Omental fat pad (tissue), 4 donors: ENCODE data around the gene RBMXL3. TPM values are rescaled to one million over a fixed set of nuclear protein-coding genes. Genes with fewer than 3 reads are reported as not detected.
"Not testable (repeated sequence)": the region's sequence is repeated elsewhere in the genome, so short reads cannot be mapped to it uniquely, and the experiment has no call there.

Experiments
- ATAC-seq: fragments of 150-250 bp; one replicate; pipeline ENCODE4 v1.9.1; 2016; ENCODE audit warnings: mild to moderate bottlenecking, moderate library complexity; ENCODE audit not compliant: low FRiP score
- DNase-seq: peaks from one replicate; pipeline ENCODE4 v3.0.0-alpha.2; 2019; ENCODE audit warnings: low spot score
- total RNA-seq, 4 donors: library from RNA; depleted of rRNA; stranded (reverse); fragments of >200 nt; gene quantifications; one replicate each; pipeline ENCODE4 v1.1.0, GENCODE V29; 2016
- TF ChIP-seq, protein P1 (sequence below), 3 donors: fragments of 450-650 bp; IDR thresholded peaks; one replicate each; pipeline ENCODE4 v1.5.1; 2016 to 2017; ENCODE audit warnings: antibody characterized with exemption in 3 of 3, mild to moderate bottlenecking in 3 of 3, moderate library complexity in 2 of 3

RBMXL3 gene
- total RNA-seq, 4 donors from 2014 or later = not detected

DNA sequence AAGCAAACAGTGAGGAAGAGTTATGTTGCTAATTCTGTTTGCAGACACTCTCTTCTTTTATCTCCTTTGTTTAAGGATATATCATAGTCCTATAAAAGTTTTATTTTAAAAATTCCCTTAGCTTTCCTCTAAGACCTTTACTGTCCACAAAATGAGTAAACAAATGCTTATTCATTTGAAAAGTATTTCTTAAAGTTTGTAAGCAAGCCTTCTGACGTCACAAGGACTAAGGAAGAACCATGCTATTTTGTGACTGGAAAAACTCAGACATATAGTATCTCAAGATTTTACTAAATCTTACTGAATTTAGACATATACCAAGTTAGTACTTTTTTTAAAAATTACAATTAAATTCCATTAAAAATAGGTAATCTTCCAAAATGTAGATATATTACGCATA is 5.2 kb upstream of the RBMXL3 start:
- TF ChIP-seq, protein P1, sequence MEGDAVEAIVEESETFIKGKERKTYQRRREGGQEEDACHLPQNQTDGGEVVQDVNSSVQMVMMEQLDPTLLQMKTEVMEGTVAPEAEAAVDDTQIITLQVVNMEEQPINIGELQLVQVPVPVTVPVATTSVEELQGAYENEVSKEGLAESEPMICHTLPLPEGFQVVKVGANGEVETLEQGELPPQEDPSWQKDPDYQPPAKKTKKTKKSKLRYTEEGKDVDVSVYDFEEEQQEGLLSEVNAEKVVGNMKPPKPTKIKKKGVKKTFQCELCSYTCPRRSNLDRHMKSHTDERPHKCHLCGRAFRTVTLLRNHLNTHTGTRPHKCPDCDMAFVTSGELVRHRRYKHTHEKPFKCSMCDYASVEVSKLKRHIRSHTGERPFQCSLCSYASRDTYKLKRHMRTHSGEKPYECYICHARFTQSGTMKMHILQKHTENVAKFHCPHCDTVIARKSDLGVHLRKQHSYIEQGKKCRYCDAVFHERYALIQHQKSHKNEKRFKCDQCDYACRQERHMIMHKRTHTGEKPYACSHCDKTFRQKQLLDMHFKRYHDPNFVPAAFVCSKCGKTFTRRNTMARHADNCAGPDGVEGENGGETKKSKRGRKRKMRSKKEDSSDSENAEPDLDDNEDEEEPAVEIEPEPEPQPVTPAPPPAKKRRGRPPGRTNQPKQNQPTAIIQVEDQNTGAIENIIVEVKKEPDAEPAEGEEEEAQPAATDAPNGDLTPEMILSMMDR (IDR thresholded peaks at IDR 0.05) = no peak
- DNase-seq (no peak), ATAC-seq (no peak)

DNA sequence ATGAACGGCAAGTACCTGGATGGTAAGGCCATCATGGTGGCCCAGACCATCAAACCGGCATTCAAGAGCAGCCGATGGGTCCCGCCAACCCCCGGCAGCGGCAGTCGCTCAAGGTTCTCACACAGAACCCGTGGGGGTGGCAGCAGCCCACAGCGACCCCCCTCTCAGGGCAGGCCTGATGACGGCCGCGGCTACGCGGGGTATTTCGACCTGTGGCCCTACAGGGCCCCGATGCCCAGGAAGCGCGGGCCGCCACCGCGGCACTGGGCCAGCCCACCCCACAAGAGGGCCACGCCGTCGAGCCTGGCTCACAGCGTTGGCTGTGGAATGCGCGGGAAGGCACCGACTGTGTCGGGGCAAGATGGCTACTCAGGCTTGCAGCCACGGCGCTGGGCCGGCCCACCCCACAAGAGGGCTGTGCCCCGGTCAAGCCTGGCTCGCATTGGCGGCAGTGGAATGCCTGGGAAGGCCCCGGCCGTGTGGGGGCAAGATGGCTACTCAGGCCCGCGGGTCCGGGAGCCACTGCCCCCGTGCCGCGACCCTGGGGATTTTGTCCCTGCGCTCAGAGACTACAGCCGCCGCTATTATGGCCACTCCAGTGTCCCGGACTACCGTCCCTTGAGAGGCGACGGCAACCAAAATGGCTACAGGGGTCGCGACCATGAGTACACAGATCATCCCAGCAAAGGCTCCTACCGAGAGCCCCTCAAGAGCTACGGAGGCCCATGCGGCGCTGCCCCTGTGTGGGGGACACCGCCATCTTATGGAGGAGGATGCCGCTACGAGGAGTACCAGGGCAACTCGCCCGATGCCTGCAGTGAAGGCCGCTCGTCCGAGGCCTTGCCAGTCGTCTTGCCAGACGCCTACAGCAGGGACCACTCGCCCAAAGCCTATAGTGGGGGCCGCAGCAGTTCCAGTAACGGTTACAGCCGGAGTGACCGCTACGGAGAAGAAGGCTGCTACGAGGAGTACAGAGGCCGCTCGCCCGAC is 731 bp downstream of the RBMXL3 start:
- DNase-seq (no peak), ATAC-seq (no peak)

GRCh38 chrX:115190636-115191489 is 1.7 kb downstream of the RBMXL3 start:
- ATAC-seq = no peak
- TF ChIP-seq, protein P1 (IDR thresholded peaks at IDR 0.05) = no peak
- DNase-seq = no peak

More for the DNA sequence above, 731 bp downstream of the RBMXL3 start:
- TF ChIP-seq, protein P1 (IDR thresholded peaks at IDR 0.05) = no peak

DNA sequence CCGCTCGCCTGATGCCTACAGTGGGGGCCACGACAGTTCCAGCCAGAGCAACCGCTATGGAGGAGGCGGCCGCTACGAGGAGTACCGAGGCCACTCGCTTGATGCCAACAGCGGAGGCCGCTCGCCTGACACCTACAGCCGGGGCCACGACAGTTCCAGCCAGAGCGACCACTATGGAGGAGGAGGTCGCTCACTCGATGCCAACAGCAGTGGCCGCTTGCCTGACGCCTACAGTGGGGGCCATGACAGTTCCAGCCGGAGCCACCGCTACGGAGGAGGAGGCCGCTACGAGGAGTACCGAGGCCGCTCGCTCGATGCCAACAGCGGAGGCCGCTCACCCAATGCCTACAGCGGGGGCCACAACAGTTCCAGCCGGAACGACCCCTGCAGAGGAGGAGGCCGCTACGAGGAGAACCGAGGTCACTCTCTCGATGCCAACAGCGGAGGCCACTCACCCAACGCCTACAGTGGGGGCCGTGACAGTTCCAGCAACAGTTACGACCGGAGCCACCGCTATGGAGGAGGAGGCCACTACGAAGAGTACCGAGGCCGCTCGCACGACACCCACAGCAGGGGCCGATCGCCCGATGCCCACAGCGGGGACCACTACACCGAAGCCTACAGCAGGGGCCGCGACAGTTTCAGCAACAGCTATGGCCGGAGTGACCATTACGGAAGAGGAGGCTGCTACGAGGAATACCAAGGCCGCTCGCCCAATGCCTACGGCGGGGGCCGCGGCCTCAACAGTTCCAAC is 2.5 kb downstream of the RBMXL3 start:
- ATAC-seq = no peak
- TF ChIP-seq, protein P1 (IDR thresholded peaks at IDR 0.05) = no peak
- DNase-seq = no peak

GRCh38 chrX:115192244-115192700 is 3.1 kb downstream of the RBMXL3 start:
- DNase-seq = no peak
- ATAC-seq = no peak
- TF ChIP-seq, protein P1 (IDR thresholded peaks at IDR 0.05) = no peak

DNA sequence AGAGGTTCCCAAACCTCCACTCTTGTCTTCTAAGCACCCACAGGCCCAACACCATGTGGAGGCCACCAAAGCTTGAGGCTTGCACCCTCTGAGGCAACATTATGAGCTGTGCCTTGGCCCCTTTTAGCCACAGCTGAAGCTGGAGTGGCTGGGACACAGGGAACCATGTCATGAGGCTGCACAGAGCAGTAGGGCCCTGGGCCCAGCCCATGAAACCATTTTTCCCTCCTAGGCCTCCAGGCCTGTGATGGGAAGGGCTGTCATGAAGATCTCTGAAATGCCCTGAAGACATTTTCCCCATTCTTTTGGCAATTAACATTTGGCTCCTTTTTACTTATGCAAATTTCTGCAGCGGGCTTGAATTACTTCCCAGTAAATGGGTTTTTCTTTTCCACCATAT is 14.8 kb downstream of the RBMXL3 start:
- ATAC-seq (no peak), DNase-seq (no peak)
- TF ChIP-seq, protein P1 (IDR thresholded peaks at IDR 0.05) = no peak

- DNase-seq, ATAC-seq: not testable (repeated sequence)
Observed at GRCh38 chrX:115209547-115209946, 20.3 kb downstream of the RBMXL3 start.
